CD14-positive monocyte (primary cell): Measurements from ENCODE around the gene DUSP21. TPM values are rescaled to one million over a fixed set of nuclear protein-coding genes. Genes with fewer than 3 reads are reported as not detected.
A peak's percentile ranks its signal among the peaks of the same experiment; 100 is the strongest.

Source experiments
- DNase-seq, 3 donors: peaks; one replicate each; pipeline ENCODE4 v3.0.0-alpha.2; 2011 to 2022
- H2AFZ ChIP-seq: 2 replicates; pipeline ENCODE4 v1.6.0; 2012; ENCODE audit warnings: mild to moderate bottlenecking, low read depth, low read length, inconsistent platforms; ENCODE audit not compliant: insufficient read depth, poor library complexity, severe bottlenecking
- H3K27ac ChIP-seq, 2 donors: 1 replicate in 1 of 2; 2 replicates in 1 of 2; pipeline ENCODE4 v1.5.1; 2012 to 2013; ENCODE audit warnings: low read length in 2 of 2, control low read depth in 1 of 2, inconsistent platforms in 1 of 2, low read depth in 1 of 2, mild to moderate bottlenecking in 1 of 2
- H3K27me3 ChIP-seq, 2 donors: one replicate each; pipeline versions ENCODE4 v1.6.0 to v1.6.1; 2011 to 2013; ENCODE audit warnings: low read length in 2 of 2; ENCODE audit not compliant: control insufficient read depth in 2 of 2, insufficient read depth in 2 of 2
- H3K36me3 ChIP-seq, 2 donors: replicated peaks in 1 of 2; 1 replicate in 1 of 2; 2 replicates in 1 of 2; pipeline versions ENCODE4 v1.5.1 to v1.6.1; 2012 to 2013; ENCODE audit warnings: low read length in 2 of 2, control low read depth in 1 of 2, inconsistent platforms in 1 of 2, mild to moderate bottlenecking in 1 of 2; ENCODE audit not compliant: insufficient read depth in 2 of 2, control insufficient read depth in 1 of 2
- H3K4me1 ChIP-seq, 2 donors: 1 replicate in 1 of 2; 2 replicates in 1 of 2; pipeline versions ENCODE4 v1.5.1 to v1.6.1; 2012 to 2013; ENCODE audit warnings: low read length in 2 of 2, control low read depth in 1 of 2, inconsistent platforms in 1 of 2, mild to moderate bottlenecking in 1 of 2, moderate library complexity in 1 of 2; ENCODE audit not compliant: insufficient read depth in 2 of 2, control insufficient read depth in 1 of 2
- H3K4me2 ChIP-seq: replicated peaks from 2 replicates; pipeline ENCODE3; 2012; ENCODE audit warnings: low read length, moderate library complexity, mild to moderate bottlenecking; ENCODE audit not compliant: poor library complexity, severe bottlenecking; ENCODE audit errors: extremely low read depth
- H3K4me3 ChIP-seq, 3 experiments: fragments of 200-600 bp in 1 of 3; sonication (generic) in 1 of 3; replicated peaks in 1 of 3; 1 replicate in 2 of 3; 2 replicates in 1 of 3; pipeline ENCODE4 v1.5.1; 2011 to 2013; ENCODE audit warnings: low read length in 3 of 3, mild to moderate bottlenecking in 3 of 3, control low read depth in 2 of 3, low read depth in 2 of 3, inconsistent platforms in 1 of 3, moderate library complexity in 1 of 3
- H3K79me2 ChIP-seq: 2 replicates; pipeline ENCODE4 v1.6.0; 2012; ENCODE audit warnings: mild to moderate bottlenecking, control low read depth, inconsistent platforms, low read length, moderate library complexity; ENCODE audit not compliant: insufficient read depth
- H3K9ac ChIP-seq: 2 replicates; pipeline ENCODE4 v1.6.0; 2017; ENCODE audit warnings: low read length, mild to moderate bottlenecking; ENCODE audit not compliant: insufficient read depth, poor library complexity, severe bottlenecking
- H3K9me3 ChIP-seq, 2 donors: replicated peaks in 1 of 2; 1 replicate in 1 of 2; 2 replicates in 1 of 2; pipeline versions ENCODE4 v1.5.1 to v1.6.1; 2012 to 2013; ENCODE audit warnings: low read length in 2 of 2, control low read depth in 1 of 2; ENCODE audit not compliant: control insufficient read depth in 1 of 2, insufficient read depth in 1 of 2
- H4K20me1 ChIP-seq: 2 replicates; pipeline ENCODE4 v1.6.0; 2012; ENCODE audit warnings: mild to moderate bottlenecking, low read length, control low read depth, moderate library complexity; ENCODE audit not compliant: insufficient read depth
- H3K27ac Mint-ChIP-seq, 7 donors: one replicate each; pipeline ENCODE4 v1.8.0; 2020; ENCODE audit warnings: mild to moderate bottlenecking in 7 of 7, mixed read lengths in 7 of 7, moderate library complexity in 6 of 7, inconsistent platforms in 2 of 7
- H3K27me3 Mint-ChIP-seq, 3 donors: one replicate each; pipeline ENCODE4 v1.8.0; 2021 to 2022; ENCODE audit warnings: low read depth in 3 of 3, mild to moderate bottlenecking in 3 of 3, mixed read lengths in 3 of 3, moderate library complexity in 3 of 3, inconsistent platforms in 1 of 3
- H3K36me3 Mint-ChIP-seq, 2 donors: one replicate each; pipeline ENCODE4 v1.8.0; 2020; ENCODE audit warnings: mixed read lengths in 2 of 2, inconsistent platforms in 1 of 2, mild to moderate bottlenecking in 1 of 2
- H3K4me1 Mint-ChIP-seq: one replicate; pipeline ENCODE4 v1.8.0; 2020; ENCODE audit warnings: mild to moderate bottlenecking, mixed read lengths
- H3K4me3 Mint-ChIP-seq, 2 donors: one replicate each; pipeline ENCODE4 v1.8.0; 2020; ENCODE audit warnings: mild to moderate bottlenecking in 2 of 2, mixed read lengths in 2 of 2, moderate library complexity in 1 of 2
- H3K9me3 Mint-ChIP-seq, 7 donors: one replicate each; pipeline ENCODE4 v1.8.0; 2020 to 2022; ENCODE audit warnings: mixed read lengths in 7 of 7, mild to moderate bottlenecking in 6 of 7, moderate library complexity in 6 of 7, inconsistent platforms in 2 of 7
- CTCF ChIP-seq: fragments of 200-600 bp; IDR thresholded peaks from one replicate; pipeline ENCODE4 v1.8.0; 2022; ENCODE audit warnings: antibody characterized with exemption, mild to moderate bottlenecking
- WGBS: methylation state at CpG from one replicate; pipeline ENCODE4 v1.1.5; 2013; ENCODE audit warnings: missing lambda C conversion rate; ENCODE audit not compliant: insufficient coverage; 5-methylcytosine and 5-hydroxymethylcytosine counted together
- intact Hi-C, 2 donors: fragments of 100-400 bp; cut with micrococcal nuclease; formaldehyde crosslinking; loops; one replicate each; pipeline versions ENCODE4 v1.15.0 to v1.15.1; 2023
- polyA plus RNA-seq, 3 donors: library from polyadenylated mRNA; depleted of rRNA in 1 of 3; unstranded in 2 of 3; stranded (reverse) in 1 of 3; fragments of 300-500 nt in 2 of 3; fragments of >200 nt in 1 of 3; fragmentation: Illumina TruSeq in 2 of 3; gene quantifications; 1 replicate in 2 of 3; 2 replicates in 1 of 3; pipeline ENCODE4 v1.2.3, GENCODE V29; 2012 to 2021

DUSP21 gene
- polyA plus RNA-seq, 3 donors, result not detected

GRCh38 chrX:44876767-44877166 lies 32.9 kb downstream of the DUSP21 start:
- no peak overlapping the region for H3K4me3 Mint-ChIP-seq
- H3K4me1 Mint-ChIP-seq, result peaks cover 24% of the 10 kb centered on the region
- H3K4me3 ChIP-seq, result no peak overlapping the region
- H3K4me2 ChIP-seq, result no peak overlapping the region
- H3K27me3 Mint-ChIP-seq, result no peaks in the 10 kb centered on the region
- H3K9me3 Mint-ChIP-seq, result peaks cover 0 to 4% (median 0%) of the 10 kb centered on the region in 7 donors
- H3K9me3 ChIP-seq, result no peaks in the 10 kb centered on the region
- no peak overlapping the region for H3K9ac ChIP-seq
- H3K36me3 Mint-ChIP-seq, result peaks cover 1 to 19% of the 10 kb centered on the region in 2 donors
- no peak for TF ChIP-seq CTCF
- no peak overlapping the region for H3K27ac ChIP-seq
- no peak for DNase-seq
- peaks cover 7 to 44% of the 10 kb centered on the region in 2 donors for H3K4me1 ChIP-seq
- no peak overlapping the region for H3K27ac Mint-ChIP-seq
- H3K79me2 ChIP-seq, result peaks cover 94% of the 10 kb centered on the region
- H4K20me1 ChIP-seq, result peaks cover 75% of the 10 kb centered on the region
- no peak overlapping the region for H2AFZ ChIP-seq
- WGBS, result no CpG with 5 or more reads among the region's 19 CpGs
- no peaks in the 10 kb centered on the region for H3K36me3 ChIP-seq
- H3K27me3 ChIP-seq, result no peaks in the 10 kb centered on the region
- intact Hi-C loops, result no loop called here

GRCh38 chrX:44878780-44879179 lies 35.0 kb downstream of the DUSP21 start:
- Mint-ChIP-seq H3K9me3 (peaks cover 0 to 4% (median 0%) of the 10 kb centered on the region in 7 donors), H3K4me1 (peaks cover 37% of the 10 kb centered on the region), H3K27me3 (peaks cover 0 to 2% (median 0%) of the 10 kb centered on the region in 3 donors), H3K36me3 (peaks cover 1 to 21% of the 10 kb centered on the region in 2 donors), H3K4me3 (no peak overlapping the region), H3K27ac (peak overlapping the region in 1 of 7 donors; percentile 46)
- intact Hi-C loops, result no loop called here
- no CpG with 5 or more reads among the region's 8 CpGs for WGBS
- Histone ChIP-seq H3K27ac (no peak overlapping the region), H3K9ac (no peak overlapping the region), H3K4me3 (no peak overlapping the region), H2AFZ (no peak overlapping the region), H3K4me2 (no peak overlapping the region), H3K9me3 (no peaks in the 10 kb centered on the region), H3K27me3 (no peaks in the 10 kb centered on the region), H3K79me2 (peaks cover 100% of the 10 kb centered on the region), H4K20me1 (peaks cover 95% of the 10 kb centered on the region), H3K4me1 (peaks cover 12 to 60% of the 10 kb centered on the region in 2 donors), H3K36me3 (no peaks in the 10 kb centered on the region)
- no peak for DNase-seq
- no peak for TF ChIP-seq CTCF
